ENCODE measurements around the gene C3orf18. TPM values are rescaled to one million over a fixed set of nuclear protein-coding genes. Genes with fewer than 3 reads are reported as not detected.
A peak's percentile ranks its signal among the peaks of the same experiment; 100 is the strongest.

The C3orf18 gene
- total RNA-seq, 2 experiments from 2014 or later = 3.9 to 5.2 TPM

GRCh38 chr3:50600141-50600753, 32.7 kb upstream of the C3orf18 start:
- H3K4me3 ChIP-seq (ENCODE audit: low read length) = no peak overlapping the region
- no peak for TF ChIP-seq CTCF (IDR thresholded peaks at IDR 0.05)
- H3K4me1 ChIP-seq (ENCODE audit: insufficient read depth, low read length) = peaks cover 73% of the 10 kb centered on the region
- peaks cover 27% of the 10 kb centered on the region for H3K36me3 ChIP-seq (ENCODE audit: insufficient read depth, low read length)
- no peak for DNase-seq
- peak overlapping the region; percentile 73 to 86 for H3K27ac ChIP-seq (ENCODE audit: low read depth in 1 of 2, low read length in 2 of 2)
- no peaks in the 10 kb centered on the region for H3K9me3 ChIP-seq (ENCODE audit: control insufficient read depth in 1 of 2, insufficient read depth in 1 of 2, low read length in 2 of 2)
- ATAC-seq (ENCODE audit: poor library complexity) = no peak
- peak overlapping the region; percentile 93 for H3K27ac Mint-ChIP-seq
- peaks cover 56% of the 10 kb centered on the region for H3K4me1 Mint-ChIP-seq (ENCODE audit: low read depth)
- no peaks in the 10 kb centered on the region for H3K27me3 ChIP-seq (ENCODE audit: control insufficient read depth in 1 of 2, insufficient read depth in 2 of 2, low read length in 2 of 2)
- H3K9me3 Mint-ChIP-seq = no peaks in the 10 kb centered on the region
- POLR2A ChIA-PET = interaction anchor here (2.0 to 20.8 kb wide), 6 partner anchors 9 to 28 kb away, joined by 6 to 446 read pairs (median 34); partner anchors contain the start of genes C3orf18, CISH, HEMK1 and MAPKAPK3
- H3K4me3 Mint-ChIP-seq = peak overlapping the region; percentile 63
- no peaks in the 10 kb centered on the region for H3K27me3 Mint-ChIP-seq
- intact Hi-C loops (cut with DNase I, micrococcal nuclease) = no loop called here
- CTCF ChIA-PET = interaction anchor here (1.4 to 2.6 kb wide), 4 partner anchors 9 to 16 kb away, joined by 4 to 20 read pairs (median 6); partner anchors contain the start of gene CISH
- peaks cover 17% of the 10 kb centered on the region for H3K36me3 Mint-ChIP-seq (ENCODE audit: low read depth)

GRCh38 chr3:50599716-50600118, 32.2 kb upstream of the C3orf18 start:
- Mint-ChIP-seq H3K27me3 (no peaks in the 10 kb centered on the region), H3K9me3 (no peaks in the 10 kb centered on the region), H3K4me1 (ENCODE audit: low read depth) (peaks cover 51% of the 10 kb centered on the region), H3K4me3 (no peak overlapping the region), H3K27ac (peak overlapping the region; percentile 93), H3K36me3 (ENCODE audit: low read depth) (peaks cover 14% of the 10 kb centered on the region)
- Histone ChIP-seq H3K27ac (ENCODE audit: low read depth in 1 of 2, low read length in 2 of 2) (peak overlapping the region in 1 of 2 donors; percentile 86), H3K4me1 (ENCODE audit: insufficient read depth, low read length) (peaks cover 71% of the 10 kb centered on the region), H3K9me3 (ENCODE audit: control insufficient read depth in 1 of 2, insufficient read depth in 1 of 2, low read length in 2 of 2) (no peaks in the 10 kb centered on the region), H3K4me3 (ENCODE audit: low read length) (no peak overlapping the region), H3K36me3 (ENCODE audit: insufficient read depth, low read length) (peaks cover 22% of the 10 kb centered on the region), H3K27me3 (ENCODE audit: control insufficient read depth in 1 of 2, insufficient read depth in 2 of 2, low read length in 2 of 2) (no peaks in the 10 kb centered on the region)
- intact Hi-C loops (cut with DNase I, micrococcal nuclease) = no loop called here
- TF ChIP-seq CTCF (IDR thresholded peaks at IDR 0.05) = no peak
- ChIA-PET CTCF (interaction anchor here (1.1 kb wide), 1 partner anchor 14 kb away, joined by 3 read pairs; no protein-coding TSS in a partner anchor), POLR2A (interaction anchor here (1.6 to 20.8 kb wide), 4 partner anchors 9 to 27 kb away, joined by 5 to 446 read pairs (median 61); partner anchors contain the start of genes C3orf18, CISH and HEMK1)
- no peak for DNase-seq
- no peak for ATAC-seq (ENCODE audit: poor library complexity)

- ChIA-PET POLR2A (interaction anchor here (1.6 to 6.0 kb wide), 3 partner anchors 12 to 30 kb away, joined by 5 to 60 read pairs (median 9); partner anchors contain the start of genes CISH and HEMK1), CTCF (interaction anchor here (0.8 to 2.4 kb wide), 3 partner anchors 14 to 27 kb away, joined by 3 to 5 read pairs (median 3); no protein-coding TSS in a partner anchor)
- no peak for TF ChIP-seq CTCF (IDR thresholded peaks at IDR 0.05)
- Mint-ChIP-seq H3K4me1 (ENCODE audit: low read depth) (peaks cover 50% of the 10 kb centered on the region), H3K36me3 (ENCODE audit: low read depth) (peaks cover 10% of the 10 kb centered on the region), H3K27me3 (no peaks in the 10 kb centered on the region), H3K9me3 (no peaks in the 10 kb centered on the region), H3K27ac (peak overlapping the region; percentile 93), H3K4me3 (no peak overlapping the region)
- peaks cover 71% of the 10 kb centered on the region for H3K4me1 ChIP-seq (ENCODE audit: insufficient read depth, low read length)
- H3K9me3 ChIP-seq (ENCODE audit: control insufficient read depth in 1 of 2, insufficient read depth in 1 of 2, low read length in 2 of 2) = no peaks in the 10 kb centered on the region
- H3K4me3 ChIP-seq (ENCODE audit: low read length) = no peak overlapping the region
- H3K27me3 ChIP-seq (ENCODE audit: control insufficient read depth in 1 of 2, insufficient read depth in 2 of 2, low read length in 2 of 2) = no peaks in the 10 kb centered on the region
- DNase-seq = no peak
- peak overlapping the region in 1 of 2 donors; percentile 86 for H3K27ac ChIP-seq (ENCODE audit: low read depth in 1 of 2, low read length in 2 of 2)
- H3K36me3 ChIP-seq (ENCODE audit: insufficient read depth, low read length) = peaks cover 17% of the 10 kb centered on the region
- no peak for ATAC-seq (ENCODE audit: poor library complexity)
- intact Hi-C loops (cut with DNase I, micrococcal nuclease) = no loop called here
Measured at GRCh38 chr3:50599115-50599715, 31.7 kb upstream of the C3orf18 start.

All from CD4-positive, alpha-beta T cell (primary cell).